Measurements from ENCODE around the gene EDIL3.

EDIL3 gene

GRCh38 chr5:84072339-84072738 lies 312.3 kb downstream of the EDIL3 start:
- no peaks in the 10 kb centered on the region for H3K27me3 ChIP-seq (ENCODE audit: insufficient read depth, low read depth, severe bottlenecking)
- no peaks in the 10 kb centered on the region; the same call in 1 of the 2 replicates for H3K36me3 ChIP-seq
- H3K9me3 ChIP-seq (ENCODE audit: severe bottlenecking) = no peaks in the 10 kb centered on the region
- no peak overlapping the region for H3K4me3 ChIP-seq (ENCODE audit: low read depth, low read length)
- no peak for TF ChIP-seq CTCF (IDR thresholded peaks at IDR 0.05; ENCODE audit: low read depth, low read length)
- no peak for DNase-seq
- no peak overlapping the region for H3K27ac ChIP-seq

- no peak for TF ChIP-seq CTCF (IDR thresholded peaks at IDR 0.05; ENCODE audit: low read depth, low read length)
Observed at GRCh38 chr5:84069608-84070179, 315.0 kb downstream of the EDIL3 start.

GRCh38 chr5:84063041-84063440 lies 321.6 kb downstream of the EDIL3 start:
- Histone ChIP-seq H3K27me3 (ENCODE audit: insufficient read depth, low read depth, severe bottlenecking) (no peaks in the 10 kb centered on the region), H3K27ac (no peak overlapping the region), H3K36me3 (peaks cover 9% of the 10 kb centered on the region), H3K4me3 (ENCODE audit: low read depth, low read length) (no peak overlapping the region), H3K9me3 (ENCODE audit: severe bottlenecking) (no peaks in the 10 kb centered on the region)
- no peak for DNase-seq
- TF ChIP-seq CTCF (IDR thresholded peaks at IDR 0.05; ENCODE audit: low read depth, low read length) = no peak

More at GRCh38 chr5:84069608-84070179, 315.0 kb downstream of the EDIL3 start:
- Histone ChIP-seq H3K9me3 (ENCODE audit: severe bottlenecking) (no peaks in the 10 kb centered on the region), H3K27me3 (ENCODE audit: insufficient read depth, low read depth, severe bottlenecking) (no peaks in the 10 kb centered on the region), H3K27ac (no peak overlapping the region), H3K4me3 (ENCODE audit: low read depth, low read length) (no peak overlapping the region), H3K36me3 (no peaks in the 10 kb centered on the region; the same call in 1 of the 2 replicates)
- no peak for DNase-seq

- TF ChIP-seq CTCF (IDR thresholded peaks at IDR 0.05; ENCODE audit: low read depth, low read length) = no peak
- Histone ChIP-seq H3K9me3 (ENCODE audit: severe bottlenecking) (no peaks in the 10 kb centered on the region), H3K4me3 (ENCODE audit: low read depth, low read length) (no peak overlapping the region), H3K27ac (no peak overlapping the region), H3K36me3 (peaks cover 9% of the 10 kb centered on the region), H3K27me3 (ENCODE audit: insufficient read depth, low read depth, severe bottlenecking) (no peaks in the 10 kb centered on the region)
- no peak for DNase-seq
Observed at GRCh38 chr5:84059672-84060071, 325.0 kb downstream of the EDIL3 start.

- H3K4me3 ChIP-seq (ENCODE audit: low read depth, low read length) = no peak overlapping the region
- no peak for DNase-seq
- TF ChIP-seq CTCF (IDR thresholded peaks at IDR 0.05; ENCODE audit: low read depth, low read length) = no peak
- H3K9me3 ChIP-seq (ENCODE audit: severe bottlenecking) = no peaks in the 10 kb centered on the region
- no peak overlapping the region for H3K27ac ChIP-seq
- H3K27me3 ChIP-seq (ENCODE audit: insufficient read depth, low read depth, severe bottlenecking) = no peaks in the 10 kb centered on the region
- H3K36me3 ChIP-seq = peaks cover 9% of the 10 kb centered on the region
Observed at GRCh38 chr5:84058561-84058960, 326.1 kb downstream of the EDIL3 start.

- H3K9me3 ChIP-seq (ENCODE audit: severe bottlenecking) = no peaks in the 10 kb centered on the region
- DNase-seq = no peak
Observed at GRCh38 chr5:84057211-84057610, 327.5 kb downstream of the EDIL3 start.

More at GRCh38 chr5:84057211-84057610, 327.5 kb downstream of the EDIL3 start:
- Histone ChIP-seq H3K27ac (no peak overlapping the region), H3K4me3 (ENCODE audit: low read depth, low read length) (no peak overlapping the region), H3K27me3 (ENCODE audit: insufficient read depth, low read depth, severe bottlenecking) (no peaks in the 10 kb centered on the region), H3K36me3 (peaks cover 6% of the 10 kb centered on the region)
- TF ChIP-seq CTCF (IDR thresholded peaks at IDR 0.05; ENCODE audit: low read depth, low read length) = no peak

Measured in WERI-Rb-1 (cell line).